Measurements from ENCODE around the gene DLG2.
A peak's percentile ranks its signal among the peaks of the same experiment; 100 is the strongest.

DLG2 gene

DNA sequence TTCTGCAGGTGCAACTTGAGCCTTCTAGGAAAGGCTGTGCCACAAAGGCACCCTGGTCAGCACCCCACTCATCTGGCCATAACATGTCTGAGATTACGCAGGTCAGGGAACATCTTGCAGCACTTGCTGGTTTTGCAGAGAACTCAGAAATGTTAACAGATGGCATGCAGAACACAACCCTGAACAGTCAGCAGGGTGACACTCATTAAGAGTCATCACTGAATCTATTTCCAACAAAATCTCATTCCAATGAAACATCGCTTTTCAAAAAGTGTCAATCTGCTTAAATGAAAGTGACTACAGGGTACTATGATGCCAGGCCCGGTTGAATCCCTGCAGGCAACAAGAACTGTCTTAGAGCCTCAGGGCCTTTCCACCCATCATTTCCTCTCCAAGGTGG lies 1971.2 kb downstream of the DLG2 start:
- no peak overlapping the region for H3K4me3 ChIP-seq (replicated peaks in 1 of 2; ENCODE audit: low read depth in 2 of 2, low read length in 2 of 2)
- DNase-seq (ENCODE audit: low read depth in 2 of 2) = no peak
- TF ChIP-seq, protein P1, sequence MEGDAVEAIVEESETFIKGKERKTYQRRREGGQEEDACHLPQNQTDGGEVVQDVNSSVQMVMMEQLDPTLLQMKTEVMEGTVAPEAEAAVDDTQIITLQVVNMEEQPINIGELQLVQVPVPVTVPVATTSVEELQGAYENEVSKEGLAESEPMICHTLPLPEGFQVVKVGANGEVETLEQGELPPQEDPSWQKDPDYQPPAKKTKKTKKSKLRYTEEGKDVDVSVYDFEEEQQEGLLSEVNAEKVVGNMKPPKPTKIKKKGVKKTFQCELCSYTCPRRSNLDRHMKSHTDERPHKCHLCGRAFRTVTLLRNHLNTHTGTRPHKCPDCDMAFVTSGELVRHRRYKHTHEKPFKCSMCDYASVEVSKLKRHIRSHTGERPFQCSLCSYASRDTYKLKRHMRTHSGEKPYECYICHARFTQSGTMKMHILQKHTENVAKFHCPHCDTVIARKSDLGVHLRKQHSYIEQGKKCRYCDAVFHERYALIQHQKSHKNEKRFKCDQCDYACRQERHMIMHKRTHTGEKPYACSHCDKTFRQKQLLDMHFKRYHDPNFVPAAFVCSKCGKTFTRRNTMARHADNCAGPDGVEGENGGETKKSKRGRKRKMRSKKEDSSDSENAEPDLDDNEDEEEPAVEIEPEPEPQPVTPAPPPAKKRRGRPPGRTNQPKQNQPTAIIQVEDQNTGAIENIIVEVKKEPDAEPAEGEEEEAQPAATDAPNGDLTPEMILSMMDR (IDR thresholded peaks at IDR 0.05; ENCODE audit: low read depth, low read length) = no peak

DNA sequence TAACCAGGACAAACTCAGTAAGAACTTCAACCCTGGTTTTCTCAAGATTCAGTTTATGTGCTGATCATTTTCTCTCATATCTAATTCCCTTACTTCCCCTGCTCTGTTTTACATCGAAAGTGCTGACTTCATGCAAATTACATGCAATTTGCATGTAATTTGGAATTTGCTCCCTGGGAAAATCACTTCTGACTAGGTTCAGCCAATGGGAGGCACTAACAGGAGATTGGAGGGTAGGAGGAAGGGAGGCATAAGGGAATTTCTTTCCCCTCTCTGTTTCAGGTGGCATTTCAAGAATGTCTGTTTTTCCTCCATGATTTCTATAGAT lies 1977.7 kb downstream of the DLG2 start:
- no peak overlapping the region for H3K4me3 ChIP-seq (replicated peaks in 1 of 2; ENCODE audit: low read depth in 2 of 2, low read length in 2 of 2)
- no peak for DNase-seq (ENCODE audit: low read depth in 2 of 2)
- TF ChIP-seq, protein P1 (IDR thresholded peaks at IDR 0.05; ENCODE audit: low read depth, low read length) = no peak

GRCh38 chr11:83648610-83649527 lies 1978.3 kb downstream of the DLG2 start:
- TF ChIP-seq, protein P1 (IDR thresholded peaks at IDR 0.05; ENCODE audit: low read depth, low read length) = no peak
- no peak overlapping the region for H3K4me3 ChIP-seq (replicated peaks in 1 of 2; ENCODE audit: low read depth in 2 of 2, low read length in 2 of 2)
- no peak for DNase-seq (ENCODE audit: low read depth in 2 of 2)

DNA sequence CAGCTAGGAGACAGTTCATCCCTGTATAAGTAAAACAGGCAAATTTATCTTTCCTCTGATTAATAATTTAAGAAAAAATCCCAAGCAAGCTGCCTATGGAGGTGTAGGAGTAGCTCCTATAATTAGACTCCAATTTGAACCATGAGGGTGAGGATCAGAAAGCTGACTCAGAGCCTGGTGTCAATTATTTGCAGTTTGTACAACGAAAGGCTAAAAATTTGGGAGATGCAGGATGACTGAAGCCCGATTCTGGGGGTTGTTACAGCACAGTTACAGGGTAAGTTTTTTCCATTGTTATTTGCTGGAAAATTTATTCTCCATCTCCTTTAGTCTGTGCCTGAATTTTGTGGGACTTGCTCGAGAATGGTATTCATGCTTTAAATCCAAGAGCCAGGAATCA lies 1981.6 kb downstream of the DLG2 start:
- H3K4me3 ChIP-seq (replicated peaks in 1 of 2; ENCODE audit: low read depth in 2 of 2, low read length in 2 of 2) = no peak overlapping the region
- TF ChIP-seq, protein P1 (IDR thresholded peaks at IDR 0.05; ENCODE audit: low read depth, low read length) = no peak
- DNase-seq (ENCODE audit: low read depth in 2 of 2) = no peak

DNA sequence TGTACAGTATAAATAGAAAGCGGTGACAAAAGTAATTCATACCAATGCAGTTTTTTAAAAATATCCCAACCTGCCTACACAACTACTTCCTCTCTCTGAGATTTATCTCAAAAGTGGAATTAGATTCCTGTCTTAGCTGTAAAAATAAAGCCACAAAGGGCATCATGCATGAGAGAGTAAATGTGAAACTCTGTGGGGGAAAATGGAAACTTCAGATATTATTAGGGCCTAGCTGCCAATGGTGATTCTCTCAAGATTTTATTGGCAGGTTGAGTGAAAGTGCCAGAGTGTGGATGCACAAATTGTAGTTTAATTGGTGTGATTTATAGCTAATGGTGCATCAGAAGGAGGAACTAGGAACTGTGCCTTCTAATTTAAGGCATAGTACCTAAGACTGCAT lies 1984.0 kb downstream of the DLG2 start:
- DNase-seq (ENCODE audit: low read depth in 2 of 2) = no peak
- H3K4me3 ChIP-seq (replicated peaks in 1 of 2; ENCODE audit: low read depth in 2 of 2, low read length in 2 of 2) = no peak overlapping the region
- TF ChIP-seq, protein P1 (IDR thresholded peaks at IDR 0.05; ENCODE audit: low read depth, low read length) = no peak

- TF ChIP-seq, protein P1 (IDR thresholded peaks at IDR 0.05; ENCODE audit: low read depth, low read length) = no peak
- no peak overlapping the region for H3K4me3 ChIP-seq (replicated peaks in 1 of 2; ENCODE audit: low read depth in 2 of 2, low read length in 2 of 2)
- peak in 1 of 2 donors; percentile 16 for DNase-seq (ENCODE audit: low read depth in 2 of 2)
These were observed 1984.6 kb downstream of the DLG2 start for GRCh38 chr11:83642500-83642899.
